Measurements from ENCODE around the gene NTF3. TPM values are rescaled to one million over a fixed set of nuclear protein-coding genes. Genes with fewer than 3 reads are reported as not detected.

The NTF3 gene
- polyA plus RNA-seq, 1 donor (not counting 4 experiments of a cell fraction or from before 2014, with no cell fraction given): not detected

DNA sequence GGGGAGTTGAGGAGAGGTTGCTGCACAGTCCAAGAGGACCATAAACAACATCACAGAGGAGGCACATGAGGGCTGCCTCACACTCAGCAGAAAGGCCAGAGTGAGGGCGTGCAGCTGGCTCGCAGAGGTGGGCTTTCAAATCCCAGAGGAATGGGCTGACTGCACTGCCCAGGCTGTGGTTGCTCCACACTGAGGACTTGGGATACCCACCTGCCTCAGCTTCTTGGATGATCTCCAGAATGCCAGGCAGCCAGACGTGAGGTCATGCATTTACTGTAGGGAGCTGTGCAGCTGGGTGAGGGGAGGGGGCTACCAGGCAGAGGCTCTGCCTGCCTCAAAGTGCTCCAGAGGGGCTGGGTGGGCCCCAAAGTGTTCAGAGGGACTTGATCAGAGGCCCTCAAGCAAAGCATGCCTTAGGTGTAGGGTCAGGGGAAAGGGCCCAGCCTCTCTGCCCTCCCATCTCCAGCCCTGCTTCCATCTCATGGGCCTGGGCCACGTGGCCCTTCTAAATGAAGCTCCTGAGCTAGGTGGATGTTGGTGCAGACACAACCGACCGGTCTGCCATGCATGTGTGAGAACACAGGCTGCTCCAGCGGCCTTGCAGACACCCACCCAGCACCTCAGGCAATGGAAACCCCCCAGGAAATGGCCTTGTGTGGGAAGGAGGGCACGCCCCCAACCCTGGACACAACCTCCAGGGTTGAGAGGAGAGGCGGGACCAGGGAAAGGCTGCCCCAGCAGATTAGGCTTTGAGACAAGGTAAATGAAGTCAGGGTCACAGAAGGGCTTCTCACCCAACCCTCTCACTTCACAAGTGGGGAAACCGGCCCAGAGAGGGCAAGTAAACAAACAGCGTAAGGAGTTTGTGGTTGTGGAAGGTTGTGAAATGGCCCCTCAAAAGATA, 90.8 kb downstream of the NTF3 start:
- Histone ChIP-seq H4K20me1 (ENCODE audit: control insufficient read depth, extremely low read depth, insufficient read depth, low read length) (no peaks in the 10 kb centered on the region), H3K36me3 (ENCODE audit: control insufficient read depth in 2 of 2, extremely low read depth in 1 of 2, insufficient read depth in 2 of 2, low read length in 2 of 2) (no peaks in the 10 kb centered on the region), H3K27me3 (ENCODE audit: control insufficient read depth, extremely low read depth, insufficient read depth, low read length) (no peaks in the 10 kb centered on the region), H3K9me3 (ENCODE audit: control insufficient read depth, low read depth, low read length) (no peaks in the 10 kb centered on the region), H3K4me1 (ENCODE audit: control insufficient read depth, extremely low read depth, insufficient read depth, low read length) (no peaks in the 10 kb centered on the region), H3K27ac (ENCODE audit: control insufficient read depth, insufficient read depth, low read length) (no peak overlapping the region), H2AFZ (ENCODE audit: control insufficient read depth, low read length) (no peak overlapping the region), H3K9me1 (ENCODE audit: control insufficient read depth, extremely low read depth, insufficient read depth, low read length) (no peaks in the 10 kb centered on the region), H3K9ac (ENCODE audit: control insufficient read depth, extremely low read depth, insufficient read depth, low read length) (no peak overlapping the region), H3K4me2 (ENCODE audit: control insufficient read depth, extremely low read depth, insufficient read depth, low read depth, low read length) (no peak overlapping the region), H3K4me3 (ENCODE audit: control insufficient read depth in 2 of 3, extremely low read depth in 1 of 3, insufficient read depth in 2 of 3, low read depth in 1 of 3, low read length in 3 of 3) (no peak overlapping the region), H3K79me2 (ENCODE audit: control insufficient read depth, insufficient read depth, low read length) (no peaks in the 10 kb centered on the region)
- no peak for TF ChIP-seq CTCF (optimal IDR thresholded peaks at IDR 0.05 in 1 of 3, IDR thresholded peaks at IDR 0.05 in 1 of 3, conservative IDR thresholded peaks at IDR 0.05 in 1 of 3; ENCODE audit: extremely low read depth in 1 of 3, insufficient read depth in 2 of 3, low read length in 3 of 3)
- no peak for TF ChIP-seq EZH2 (IDR thresholded peaks at IDR 0.05; ENCODE audit: low read length)
- dilution Hi-C loops (cut with MboI; ENCODE audit: extremely low pct_ligation_motif_present, low sequenced_read_pairs): no loop called here
- FAIRE-seq (no peak), DNase-seq (ENCODE audit: low read depth, low spot score) (no peak)

- DNase-seq (ENCODE audit: low read depth, low spot score): no peak
- no peak for FAIRE-seq
Observed at GRCh38 chr12:5523396-5524115, 91.6 kb downstream of the NTF3 start.

More at GRCh38 chr12:5523396-5524115, 91.6 kb downstream of the NTF3 start:
- H3K4me3 ChIP-seq (ENCODE audit: control insufficient read depth in 2 of 3, extremely low read depth in 1 of 3, insufficient read depth in 2 of 3, low read depth in 1 of 3, low read length in 3 of 3): no peak overlapping the region
- no peak overlapping the region for H2AFZ ChIP-seq (ENCODE audit: control insufficient read depth, low read length)
- no peak for TF ChIP-seq EZH2 (IDR thresholded peaks at IDR 0.05; ENCODE audit: low read length)
- dilution Hi-C loops (cut with MboI; ENCODE audit: extremely low pct_ligation_motif_present, low sequenced_read_pairs): no loop called here
- H3K4me2 ChIP-seq (ENCODE audit: control insufficient read depth, extremely low read depth, insufficient read depth, low read depth, low read length): no peak overlapping the region
- H3K4me1 ChIP-seq (ENCODE audit: control insufficient read depth, extremely low read depth, insufficient read depth, low read length): no peaks in the 10 kb centered on the region
- H3K36me3 ChIP-seq (ENCODE audit: control insufficient read depth in 2 of 2, extremely low read depth in 1 of 2, insufficient read depth in 2 of 2, low read length in 2 of 2): no peaks in the 10 kb centered on the region
- H3K27me3 ChIP-seq (ENCODE audit: control insufficient read depth, extremely low read depth, insufficient read depth, low read length): no peaks in the 10 kb centered on the region
- H3K9me1 ChIP-seq (ENCODE audit: control insufficient read depth, extremely low read depth, insufficient read depth, low read length): no peaks in the 10 kb centered on the region
- H3K27ac ChIP-seq (ENCODE audit: control insufficient read depth, insufficient read depth, low read length): no peak overlapping the region
- H3K9me3 ChIP-seq (ENCODE audit: control insufficient read depth, low read depth, low read length): no peaks in the 10 kb centered on the region
- H4K20me1 ChIP-seq (ENCODE audit: control insufficient read depth, extremely low read depth, insufficient read depth, low read length): no peaks in the 10 kb centered on the region
- no peak overlapping the region for H3K9ac ChIP-seq (ENCODE audit: control insufficient read depth, extremely low read depth, insufficient read depth, low read length)
- H3K79me2 ChIP-seq (ENCODE audit: control insufficient read depth, insufficient read depth, low read length): no peaks in the 10 kb centered on the region
